HG03342 (cell line): ENCODE results near the gene STK32B.

Source experiments
- ATAC-seq: cut with Tn5 transposase; IDR thresholded peaks from one replicate; pipeline ENCODE4 v1.9.1; 2021; ENCODE audit warnings: mild to moderate bottlenecking, moderate library complexity; ENCODE audit not compliant: unreplicated experiment

STK32B gene

DNA sequence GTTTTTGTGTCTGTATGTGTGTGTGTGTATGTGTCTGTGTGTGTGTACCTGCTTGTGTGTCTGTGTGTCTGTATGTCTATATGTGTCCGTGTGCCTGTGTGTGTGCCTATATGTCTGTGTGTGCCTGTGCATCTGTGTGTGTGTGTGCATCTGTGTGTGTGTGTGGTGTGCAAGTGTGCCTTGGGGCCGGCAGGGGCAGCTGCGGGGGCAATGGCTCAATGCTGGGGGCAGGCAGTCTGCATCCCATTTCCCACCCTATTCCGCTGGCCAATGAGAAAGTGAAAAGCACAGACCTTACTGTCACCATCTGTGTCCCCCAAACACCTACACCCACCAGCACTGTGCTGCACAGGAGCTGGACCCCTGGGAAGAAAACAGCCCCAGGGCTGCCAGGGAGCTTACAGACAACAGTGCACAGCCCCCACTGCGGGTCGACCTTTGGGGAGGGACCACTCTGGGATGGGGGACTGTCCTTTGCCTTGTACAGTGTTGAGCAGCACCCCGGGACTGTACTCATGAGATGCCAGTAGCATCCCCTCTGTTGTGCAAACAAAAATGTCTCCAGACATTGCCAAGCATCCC is 411.1 kb downstream of the STK32B start:
- no peak for ATAC-seq

DNA sequence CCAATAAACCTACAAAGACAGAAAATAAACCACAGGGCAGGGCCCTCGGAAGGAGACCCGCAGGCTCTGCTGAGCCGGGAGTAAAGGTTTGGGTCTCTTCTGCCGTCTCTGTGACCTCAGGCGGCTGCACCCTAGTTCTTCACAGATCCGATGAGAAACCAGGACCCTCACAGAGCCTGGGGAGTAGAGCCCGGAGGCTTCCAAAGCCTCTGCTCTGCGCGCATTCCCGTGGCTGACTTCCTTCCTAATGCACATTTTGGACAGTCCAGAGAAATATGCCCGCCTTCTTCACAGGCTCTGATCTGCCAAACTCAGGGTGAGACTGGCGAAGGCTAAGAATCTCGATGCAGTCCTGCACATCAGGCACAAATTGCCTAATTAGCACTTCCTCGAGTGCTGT is 411.6 kb downstream of the STK32B start:
- ATAC-seq: no peak

DNA sequence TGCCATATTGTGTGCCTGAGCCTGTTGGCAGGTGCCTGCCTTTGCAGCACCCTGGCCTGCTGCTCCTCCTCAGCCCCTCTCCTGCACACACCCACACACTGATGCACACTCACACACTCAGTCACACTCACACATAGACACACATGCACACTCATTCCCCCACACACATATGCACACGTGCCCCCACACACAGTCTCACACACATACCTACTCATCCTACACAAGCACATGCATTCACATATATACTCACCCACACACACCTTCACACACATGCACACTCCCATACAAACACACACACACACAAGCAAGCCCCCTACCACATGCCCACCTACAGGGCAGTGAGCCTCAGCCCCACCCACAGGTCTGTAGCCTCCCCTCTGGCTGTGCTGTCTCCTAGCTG is 412.1 kb downstream of the STK32B start:
- ATAC-seq: no peak

DNA sequence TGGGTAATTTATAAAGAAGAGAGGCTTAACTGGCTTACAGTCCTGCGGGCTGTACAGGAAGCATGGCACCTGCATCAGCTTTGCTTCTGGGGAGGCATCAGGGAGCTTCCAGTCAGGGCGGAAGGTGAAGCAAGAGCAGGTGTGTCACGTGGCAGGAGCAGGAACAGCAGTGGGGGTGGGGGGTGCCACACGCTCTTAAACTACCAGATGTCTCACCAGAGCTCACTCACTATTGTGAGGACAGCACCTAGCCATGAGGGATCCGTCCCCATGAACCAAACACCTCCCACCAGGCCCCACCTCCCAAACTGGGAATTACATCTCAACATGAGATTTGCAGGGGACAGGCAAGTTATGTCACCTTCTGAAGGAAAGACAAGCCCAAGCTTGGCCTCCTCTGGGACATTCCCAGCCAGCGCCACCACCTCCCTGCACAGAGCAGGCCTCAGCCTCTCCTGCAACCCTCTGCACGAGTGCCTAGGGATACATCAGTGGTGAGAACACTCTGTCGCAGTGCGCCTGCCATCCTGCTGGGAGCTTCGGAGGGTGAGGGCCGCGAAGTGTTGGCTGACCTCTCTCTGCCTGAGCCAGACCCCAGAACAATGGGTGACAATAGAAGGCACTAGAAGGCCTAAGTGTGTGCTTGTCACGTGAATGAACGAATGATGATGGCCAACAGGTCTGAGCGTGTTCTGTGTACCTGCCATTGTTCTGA is 412.8 kb downstream of the STK32B start:
- no peak for ATAC-seq

DNA sequence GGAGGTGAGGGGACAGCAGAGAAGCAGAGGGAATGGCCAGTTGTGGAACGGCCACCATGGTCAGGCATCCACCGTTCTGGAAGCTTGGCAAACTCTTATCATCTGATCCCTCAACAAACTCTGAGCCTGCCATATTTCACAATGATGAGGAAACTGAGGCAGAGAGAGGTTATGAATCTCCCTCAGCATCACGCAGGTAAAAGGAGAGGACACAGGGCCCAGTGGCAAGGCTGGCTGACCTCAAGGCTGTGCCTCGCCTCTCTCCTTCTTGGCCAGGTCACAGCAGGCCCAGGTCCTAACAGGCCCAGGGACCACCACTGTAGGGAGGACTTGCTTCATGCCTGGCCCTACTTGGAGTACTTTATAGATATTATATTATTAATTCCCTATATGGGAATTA is 414.2 kb downstream of the STK32B start:
- ATAC-seq: no peak

DNA sequence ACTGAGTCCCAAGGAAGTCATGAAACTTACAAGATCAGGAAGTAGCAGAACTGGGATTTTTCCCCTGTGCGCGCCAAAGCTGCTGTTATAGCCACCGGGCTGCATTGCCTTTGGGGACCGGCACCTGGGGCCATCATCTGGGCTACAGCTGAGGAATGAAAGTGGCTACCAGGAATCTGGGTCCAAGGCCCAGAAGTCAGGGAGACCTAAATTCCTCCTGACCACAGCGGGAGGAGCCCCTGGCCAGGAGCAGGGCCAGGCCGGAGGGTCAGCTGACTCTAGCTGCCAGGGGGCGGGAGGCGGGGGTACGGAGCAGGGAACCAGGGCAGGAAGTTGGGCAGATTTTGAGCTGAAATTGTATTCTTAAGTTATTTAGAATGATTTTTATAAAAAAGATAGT is 414.7 kb downstream of the STK32B start:
- ATAC-seq: no peak

DNA sequence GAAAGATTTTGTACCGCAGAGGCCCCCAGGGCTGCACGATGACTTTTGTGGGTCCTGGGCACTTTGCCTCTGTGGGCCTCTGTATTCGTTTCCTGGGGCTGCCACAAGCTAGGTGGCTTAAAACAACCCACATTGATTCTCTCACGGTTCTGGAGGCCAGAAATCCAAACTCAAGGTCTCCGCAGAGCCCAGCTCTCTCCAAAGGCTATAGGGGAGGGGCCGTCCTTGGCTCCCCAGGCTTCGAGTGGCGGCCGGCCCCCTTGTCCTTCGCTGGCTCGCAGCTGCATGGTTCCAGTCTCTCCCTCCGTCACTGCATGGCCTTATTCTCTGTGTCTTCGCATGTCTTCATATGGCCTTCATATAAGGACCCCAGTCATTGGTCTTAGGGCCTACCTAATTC is 415.8 kb downstream of the STK32B start:
- ATAC-seq: no peak

DNA sequence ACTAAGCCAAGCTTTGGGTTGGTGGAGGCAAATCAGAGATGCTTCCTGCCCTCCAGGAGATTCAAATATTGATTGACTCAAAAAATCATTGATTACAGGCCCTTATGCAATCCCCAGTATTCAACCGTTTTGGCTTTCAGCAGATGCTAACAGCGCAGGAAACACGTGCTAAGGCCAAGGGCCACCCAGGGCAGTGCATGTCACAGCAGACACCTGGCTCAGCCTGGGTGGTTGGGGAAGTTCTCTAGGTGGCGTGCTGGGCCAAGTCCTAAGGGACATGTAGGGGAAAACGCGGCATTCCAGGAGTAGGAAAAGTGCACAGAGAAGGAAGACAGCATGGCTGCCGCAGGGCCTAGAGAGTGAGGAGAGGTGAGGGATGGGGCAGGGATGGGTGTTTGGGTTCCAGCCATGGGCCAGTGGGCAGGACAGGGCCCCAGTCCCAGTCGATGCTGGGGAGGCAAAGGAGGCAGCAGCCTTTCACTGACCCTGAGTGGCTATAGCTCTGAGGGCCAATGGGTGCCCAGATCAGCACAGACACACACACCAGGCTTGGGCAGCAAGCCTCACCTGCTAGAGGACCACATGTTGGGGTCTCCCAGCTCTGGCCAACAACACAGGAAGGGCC is 418.0 kb downstream of the STK32B start:
- ATAC-seq: no peak

DNA sequence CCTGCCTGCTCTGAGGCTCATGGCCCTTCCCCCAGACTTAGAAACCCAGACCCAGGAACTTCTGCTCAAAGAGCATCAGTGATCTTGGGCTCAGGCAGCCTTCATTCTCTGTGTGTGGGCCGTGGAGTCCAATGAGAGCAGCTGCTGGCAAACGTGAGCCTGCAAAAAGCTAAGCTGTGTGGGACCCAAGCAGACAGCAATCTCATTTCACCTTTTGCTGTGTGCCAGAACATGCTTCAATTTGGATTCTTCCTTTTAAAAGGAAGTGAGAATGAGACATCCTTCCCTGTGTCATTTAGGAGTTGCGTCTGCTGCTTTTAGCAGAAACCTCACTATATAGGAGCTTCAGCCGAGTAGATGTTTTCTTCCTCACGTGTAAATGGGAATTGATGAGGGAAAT is 418.6 kb downstream of the STK32B start:
- no peak for ATAC-seq

DNA sequence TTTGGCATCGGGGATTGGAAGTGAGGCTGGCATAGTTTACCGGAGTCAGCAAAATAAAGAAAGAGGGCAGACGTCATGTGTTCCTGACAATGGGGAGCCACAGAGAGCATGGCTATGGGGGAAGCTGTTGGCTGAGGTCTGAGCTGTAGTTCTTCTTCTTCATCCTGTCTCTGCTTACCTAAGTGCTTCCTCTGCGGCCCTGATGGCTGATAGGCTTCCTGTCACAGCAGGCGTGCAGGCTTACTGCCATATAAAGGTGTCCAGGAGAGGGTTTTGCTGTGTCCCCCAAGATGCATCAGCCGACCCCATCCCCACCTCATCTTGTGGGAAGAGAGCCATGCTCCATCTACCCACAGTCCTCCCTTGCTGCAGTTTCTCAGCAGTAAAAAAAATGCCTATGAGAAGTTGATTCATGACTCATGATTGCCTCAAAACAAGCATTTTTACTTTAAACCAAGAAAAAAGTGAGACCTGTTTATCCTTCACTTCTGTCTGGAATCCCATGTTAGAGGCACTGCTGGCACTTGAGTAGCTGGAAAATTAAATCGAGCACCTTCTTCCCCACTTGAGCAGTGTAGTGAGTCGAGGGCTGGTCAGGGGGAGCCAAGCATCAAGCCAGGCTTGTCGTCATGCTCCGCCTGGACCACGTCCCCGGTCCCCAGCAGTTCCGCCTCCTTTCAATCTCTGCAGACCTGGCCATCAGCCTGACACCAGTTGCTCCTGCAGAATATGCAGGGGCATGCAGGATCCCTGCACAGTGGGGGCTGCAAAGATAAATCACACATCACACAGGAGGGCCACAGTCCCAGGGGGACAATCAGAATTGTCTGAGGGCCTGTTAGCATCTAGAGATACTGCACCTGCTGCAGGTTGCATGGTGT is 419.3 kb downstream of the STK32B start:
- ATAC-seq: no peak

DNA sequence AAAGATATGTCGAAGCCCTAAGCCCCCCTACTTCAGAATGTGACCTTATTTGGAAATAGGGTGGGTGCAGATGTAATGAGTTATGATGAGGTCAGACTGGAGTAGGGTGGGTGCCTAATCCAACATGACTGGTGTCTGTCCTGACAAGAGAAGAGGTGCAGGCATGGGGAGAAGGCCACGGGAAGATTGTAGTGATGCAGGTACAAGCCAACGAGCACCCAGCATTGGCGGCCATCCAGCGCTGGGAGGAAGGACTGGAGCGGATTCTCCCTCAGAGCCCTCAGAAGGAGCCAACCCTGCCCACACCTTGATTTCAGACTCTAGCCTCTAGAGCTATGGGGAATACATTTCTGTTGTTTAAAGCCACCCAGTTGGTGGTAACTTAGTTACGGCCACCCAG is 419.9 kb downstream of the STK32B start:
- no peak for ATAC-seq

DNA sequence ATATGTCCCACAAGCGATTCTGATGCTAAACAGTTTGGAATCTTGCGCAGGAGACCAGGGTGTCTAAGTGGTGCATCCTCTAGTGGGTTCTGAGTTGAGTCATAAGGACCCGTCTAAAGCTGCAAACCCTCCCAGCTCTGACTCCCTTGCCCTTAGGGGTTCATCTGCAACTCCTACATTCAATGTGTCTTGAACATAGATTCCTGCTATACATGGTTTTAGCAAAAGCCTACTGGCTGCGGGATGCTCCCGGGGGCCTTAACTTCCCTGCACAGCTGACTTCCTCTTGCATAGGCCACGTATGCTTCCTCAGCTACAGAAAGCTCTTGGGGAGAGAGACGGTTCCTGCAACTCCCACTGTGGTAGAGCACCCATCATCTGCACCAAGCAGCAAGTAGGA is 420.4 kb downstream of the STK32B start:
- ATAC-seq: no peak

DNA sequence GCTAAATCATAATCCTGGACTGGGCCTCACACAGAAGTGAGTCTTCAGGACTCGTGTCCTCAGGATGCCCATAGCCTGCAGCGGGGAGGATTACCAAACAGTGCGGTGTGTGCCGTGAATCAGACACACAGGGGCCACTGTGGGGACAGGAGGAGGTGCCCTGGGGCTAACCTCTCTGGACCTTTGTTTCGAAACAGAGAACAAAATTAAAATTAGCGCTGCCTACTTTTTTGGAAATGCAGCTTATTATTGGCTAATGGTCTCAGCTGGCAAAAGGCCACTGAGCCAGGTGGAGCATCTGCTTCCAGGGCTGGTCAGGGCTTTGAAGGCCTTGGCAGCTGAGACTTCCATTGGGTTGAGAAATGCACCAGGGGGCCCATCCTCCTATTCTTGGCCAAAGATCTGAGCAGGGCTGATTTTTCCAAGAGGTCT is 420.9 kb downstream of the STK32B start:
- ATAC-seq: no peak

DNA sequence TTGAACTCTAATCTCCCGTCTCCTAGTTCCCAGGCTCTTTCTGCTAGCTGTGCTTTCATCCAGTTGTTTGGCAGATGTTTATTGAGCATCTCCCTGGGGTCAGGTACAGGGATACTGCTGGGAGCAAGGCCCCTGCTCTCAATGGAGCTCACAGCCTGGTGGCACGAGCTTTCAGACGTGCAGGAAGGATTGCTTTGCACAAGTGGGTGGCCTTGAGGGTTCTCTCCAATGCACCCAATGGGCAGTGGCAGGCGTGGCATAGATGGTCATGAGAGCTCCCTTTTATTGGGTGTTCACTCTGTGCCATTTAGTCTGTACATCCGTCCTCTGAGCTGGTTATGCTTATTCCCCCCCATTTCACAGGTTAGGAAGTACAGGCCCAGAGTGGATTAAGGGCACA is 421.8 kb downstream of the STK32B start:
- no peak for ATAC-seq

DNA sequence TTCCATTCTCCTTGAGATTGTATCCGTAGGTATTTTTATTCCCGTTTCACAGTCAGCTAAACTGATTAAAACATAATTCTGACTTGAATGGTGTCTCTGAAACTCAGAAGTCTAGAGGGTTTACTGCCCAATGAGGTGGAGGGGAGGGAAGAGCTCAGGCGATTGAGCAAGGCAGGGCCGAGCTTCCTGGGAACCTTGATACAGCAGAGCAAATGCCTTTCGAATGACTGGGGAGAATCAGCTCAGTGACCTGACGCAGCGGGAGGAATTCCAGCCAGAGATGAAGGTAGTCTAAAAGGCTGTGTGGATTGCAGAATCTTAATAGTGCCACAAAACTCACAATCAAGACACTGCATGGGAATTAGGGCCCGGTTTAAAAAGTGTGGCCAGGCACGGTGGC is 423.5 kb downstream of the STK32B start:
- no peak for ATAC-seq

DNA sequence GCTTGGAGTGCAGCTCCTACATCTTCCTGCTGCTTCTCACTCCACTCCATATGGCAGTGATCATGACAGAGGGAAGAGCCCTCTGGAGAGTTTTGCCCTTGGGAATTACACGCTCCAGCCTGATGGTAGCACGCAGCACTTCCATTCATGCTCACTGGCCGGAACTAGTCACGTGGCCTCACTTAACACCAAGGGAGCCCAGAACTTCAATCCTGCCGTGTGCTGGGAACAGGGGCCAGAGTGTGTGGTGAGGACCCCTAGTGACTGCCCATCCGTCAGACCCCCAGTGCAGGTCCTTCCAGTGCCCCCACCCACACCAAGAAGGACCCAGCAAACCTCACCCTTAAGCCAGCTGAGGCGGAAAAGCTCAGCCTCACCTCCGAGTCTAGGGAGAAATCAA is 426.3 kb downstream of the STK32B start:
- no peak for ATAC-seq

DNA sequence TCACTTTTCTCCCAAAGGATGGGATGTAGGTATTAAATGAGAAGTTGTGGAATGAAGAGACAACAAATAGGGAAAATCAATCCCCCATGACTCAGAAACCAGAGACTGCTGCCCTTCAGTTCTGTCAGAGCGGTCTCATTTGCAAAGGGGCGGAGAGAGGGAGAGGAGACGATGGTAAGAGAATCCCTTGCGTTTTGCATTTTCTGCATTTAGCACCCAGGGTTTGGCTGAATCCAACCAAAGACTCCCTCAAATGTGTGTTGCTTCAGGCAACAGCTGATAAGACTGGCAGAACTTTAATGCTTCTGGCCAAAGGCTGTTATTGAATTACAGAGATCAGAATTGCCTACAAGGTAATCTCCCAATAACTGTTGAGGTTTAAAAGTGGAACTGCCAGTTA is 426.9 kb downstream of the STK32B start:
- no peak for ATAC-seq

DNA sequence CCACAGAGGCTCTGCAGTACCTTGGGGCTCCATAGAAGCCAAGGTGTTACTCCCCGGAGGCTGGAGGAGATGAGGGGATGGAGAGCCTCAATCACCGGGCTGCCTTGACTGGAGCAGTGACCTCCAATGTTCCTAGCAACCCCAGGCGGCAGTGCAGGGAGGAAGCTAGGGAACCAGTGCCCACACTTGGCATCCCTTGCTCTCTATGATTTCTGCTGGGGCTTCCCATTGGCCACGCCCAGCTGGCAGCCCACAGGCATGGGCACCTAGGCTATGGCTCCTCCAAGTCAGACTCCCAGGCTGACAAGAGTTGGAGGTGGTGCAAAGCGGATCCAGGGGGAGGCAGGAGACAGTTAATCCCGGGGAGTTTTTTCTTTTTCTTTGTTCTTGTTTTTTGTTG is 427.4 kb downstream of the STK32B start:
- ATAC-seq: no peak

DNA sequence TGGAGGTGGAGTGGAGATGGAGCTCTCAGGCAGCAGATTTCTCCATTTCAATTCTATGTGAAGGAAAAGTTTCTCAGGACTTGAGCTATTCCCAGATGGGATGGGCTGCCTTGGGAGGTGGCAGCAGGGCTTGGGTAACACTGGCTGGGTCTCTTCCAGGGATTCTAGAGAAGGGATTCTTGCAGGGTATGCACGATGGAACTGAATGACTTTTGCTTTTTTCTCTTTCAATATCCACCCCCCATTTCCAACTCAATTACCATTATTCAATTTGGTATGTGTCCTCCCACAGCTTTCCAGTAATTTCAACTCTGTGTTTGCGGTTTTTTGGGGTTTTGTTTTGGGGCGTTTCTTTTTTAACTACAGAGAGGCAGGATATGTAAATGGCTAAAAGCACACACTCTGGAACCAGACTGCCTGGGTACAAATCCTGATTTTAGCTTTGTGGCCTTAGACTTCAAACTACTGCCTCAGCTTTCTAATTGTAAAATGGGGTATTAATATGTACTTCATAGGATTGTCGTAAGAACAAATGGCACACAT is 428.3 kb downstream of the STK32B start:
- ATAC-seq: no peak

DNA sequence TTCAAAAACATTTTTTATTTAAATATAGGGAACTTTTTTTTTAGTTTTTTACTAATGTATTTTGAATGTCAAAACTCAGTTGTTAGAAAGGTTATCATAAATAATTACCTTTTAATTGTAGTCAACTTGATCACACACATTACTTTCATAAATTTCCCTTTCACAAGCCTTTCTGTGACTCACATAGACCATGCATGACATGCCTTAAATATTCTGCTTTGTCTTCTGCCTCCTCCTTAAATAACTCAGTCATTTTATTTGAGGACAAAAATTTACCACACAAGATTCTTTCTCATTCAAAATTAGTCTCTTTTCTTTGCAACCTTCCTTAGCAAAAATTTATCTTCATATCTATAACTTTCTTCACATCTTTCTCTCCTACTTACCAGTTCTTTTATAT is 437.1 kb downstream of the STK32B start:
- no peak for ATAC-seq

DNA sequence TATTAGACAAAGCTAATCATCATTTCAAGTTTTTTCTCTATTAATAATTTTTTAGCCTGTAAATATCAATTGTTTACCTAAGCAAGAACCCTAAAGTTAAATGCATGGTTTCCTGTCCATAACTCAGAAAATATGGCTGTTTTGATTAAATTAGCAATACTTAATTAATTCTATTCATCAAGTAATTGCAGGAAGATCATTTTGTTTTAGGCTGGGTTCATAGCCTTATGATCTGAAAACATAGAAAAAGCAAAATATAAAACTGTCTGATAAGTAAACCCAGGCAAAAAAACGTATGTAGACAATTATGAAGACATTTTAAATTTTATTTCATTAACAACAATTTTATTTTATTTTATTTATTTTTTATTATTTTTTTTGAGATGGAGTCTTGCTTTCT is 438.0 kb downstream of the STK32B start:
- ATAC-seq: no peak
